Right kidney (tissue), 1 donor: Measurements from ENCODE around the gene PREX1.

ENCODE experiments used
- DNase-seq: peaks from one replicate; pipeline ENCODE4 v3.0.0-alpha.2; 2016

The PREX1 gene

DNA sequence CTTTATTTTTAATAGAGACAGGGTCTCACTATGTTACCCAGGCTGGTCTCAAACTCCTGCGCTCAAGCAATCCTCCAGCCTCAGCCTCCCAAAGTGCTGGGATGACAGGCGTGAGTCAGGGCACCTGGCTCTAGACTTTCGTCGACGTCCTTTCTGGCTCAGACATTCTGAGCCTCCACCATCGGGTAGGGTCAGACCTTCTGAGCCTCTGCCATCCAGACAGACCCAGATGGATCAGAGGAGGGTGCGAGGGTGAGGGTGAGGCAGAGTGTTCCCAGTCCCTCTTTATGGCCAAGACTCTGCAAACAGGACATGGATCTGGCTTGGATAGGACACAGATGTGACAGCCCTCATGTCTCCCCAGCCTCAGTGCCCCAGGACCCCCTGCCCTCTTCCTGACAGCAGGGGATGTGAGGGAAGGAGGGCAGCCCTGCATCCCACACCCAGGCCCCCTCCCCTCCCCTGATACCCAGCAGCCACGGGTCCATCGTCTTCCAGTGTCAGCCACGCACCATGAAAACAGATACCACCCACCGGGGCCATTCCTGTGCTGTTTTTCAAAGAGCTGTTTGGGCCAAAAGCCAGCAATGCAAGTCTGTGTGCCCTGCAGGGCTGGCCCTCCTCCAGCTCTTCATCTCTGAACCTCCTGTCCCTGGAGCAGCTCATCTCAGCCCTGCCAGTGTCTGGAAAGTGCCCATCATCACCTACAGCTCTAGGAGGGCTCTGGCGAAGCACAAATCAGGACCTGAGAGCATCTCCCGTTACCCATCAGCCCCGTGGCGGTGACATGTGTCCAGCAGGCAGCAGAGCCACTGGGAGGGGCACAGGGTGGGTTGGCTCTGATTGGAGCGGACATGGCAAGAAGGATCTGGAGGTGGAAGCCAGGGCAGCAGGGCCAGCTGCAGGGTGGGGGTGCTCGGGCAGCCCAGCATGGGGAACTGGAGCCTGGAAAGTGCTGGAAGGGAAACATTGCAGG lies 208.4 kb downstream of the PREX1 start:
- DNase-seq = no peak

GRCh38 chr20:48618631-48619030 lies 209.2 kb downstream of the PREX1 start:
- no peak for DNase-seq

DNA sequence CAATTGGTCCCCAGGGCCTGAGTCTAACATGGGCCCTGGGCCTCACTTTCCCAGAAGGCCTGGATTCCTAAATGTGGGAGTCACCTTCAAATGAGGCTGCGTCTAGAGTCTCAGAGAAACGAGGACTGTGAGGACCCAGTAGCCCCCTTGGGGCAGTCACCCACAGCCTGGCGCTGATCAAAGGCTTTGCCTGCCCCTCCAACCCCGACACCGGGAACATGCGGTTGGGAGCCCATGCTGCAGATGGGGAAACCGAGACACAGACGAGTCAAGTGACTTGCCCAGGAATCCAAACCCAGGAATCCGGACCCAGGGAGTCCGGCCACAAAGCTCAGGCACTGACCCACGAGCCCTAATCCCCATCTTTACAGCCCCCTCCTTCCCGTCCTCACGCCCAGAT lies 209.7 kb downstream of the PREX1 start:
- no peak for DNase-seq

- no peak for DNase-seq
Observed at GRCh38 chr20:48617481-48617880, 210.3 kb downstream of the PREX1 start.

GRCh38 chr20:48616481-48616880 lies 211.3 kb downstream of the PREX1 start:
- DNase-seq = no peak

DNA sequence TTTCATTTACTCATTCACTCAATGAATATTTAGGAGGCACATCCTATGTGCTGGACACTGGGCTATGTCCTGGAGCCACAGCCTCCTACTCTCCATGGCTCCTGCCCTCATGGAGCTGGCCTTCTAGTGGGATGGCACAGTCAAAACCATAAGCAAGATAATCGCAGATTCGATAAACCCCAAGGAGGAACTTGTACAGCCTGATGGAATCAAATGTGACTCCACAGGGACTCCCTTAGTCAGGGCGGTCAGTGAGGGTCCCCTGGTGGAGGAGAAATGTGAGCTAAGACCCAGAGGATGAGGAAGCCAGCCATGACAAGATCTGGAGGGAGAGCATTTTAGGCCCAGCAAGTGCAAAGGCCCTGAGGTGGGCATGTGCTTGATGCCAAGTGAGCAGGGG lies 211.9 kb downstream of the PREX1 start:
- DNase-seq = no peak

- DNase-seq = no peak
Observed at GRCh38 chr20:48614593-48615274, 213.1 kb downstream of the PREX1 start.

DNA sequence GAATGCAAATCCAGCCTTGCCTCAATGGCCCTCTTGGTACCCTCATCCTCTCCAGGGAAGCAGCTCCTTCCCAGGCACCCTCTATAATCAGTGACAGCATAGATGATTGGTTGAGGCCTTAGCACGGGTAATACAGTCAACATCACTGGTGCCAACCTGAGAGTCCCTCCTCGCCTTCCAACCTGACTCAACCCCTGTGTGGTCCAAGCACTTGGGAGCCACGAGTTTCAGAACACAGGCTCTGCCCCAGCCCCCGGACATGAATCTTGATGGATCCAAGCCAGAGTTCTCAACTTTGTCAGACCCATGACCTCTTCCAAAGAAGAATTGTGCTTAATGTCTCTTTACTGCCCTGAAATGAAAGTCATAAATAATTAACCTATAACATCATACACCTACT lies 213.9 kb downstream of the PREX1 start:
- no peak for DNase-seq

GRCh38 chr20:48612335-48612734 lies 215.5 kb downstream of the PREX1 start:
- DNase-seq = no peak

DNA sequence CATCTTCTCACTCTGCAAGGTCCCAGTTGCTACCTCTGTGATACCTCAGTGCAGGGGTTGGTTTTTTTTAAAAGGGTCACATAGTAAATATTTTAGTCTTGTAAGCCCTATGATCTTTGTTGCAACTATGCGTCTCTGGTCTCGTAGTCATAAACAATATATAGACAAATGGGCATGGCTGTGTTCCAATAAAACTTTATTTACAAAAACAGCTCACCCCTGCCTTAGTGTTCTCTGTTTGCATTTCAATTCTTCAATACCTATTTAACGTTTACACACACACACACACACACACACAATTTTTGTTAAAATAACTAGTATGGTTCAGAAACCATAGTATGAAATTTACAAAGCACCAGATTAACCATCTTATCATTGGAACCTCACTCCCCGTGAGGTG lies 216.8 kb downstream of the PREX1 start:
- DNase-seq = no peak

DNA sequence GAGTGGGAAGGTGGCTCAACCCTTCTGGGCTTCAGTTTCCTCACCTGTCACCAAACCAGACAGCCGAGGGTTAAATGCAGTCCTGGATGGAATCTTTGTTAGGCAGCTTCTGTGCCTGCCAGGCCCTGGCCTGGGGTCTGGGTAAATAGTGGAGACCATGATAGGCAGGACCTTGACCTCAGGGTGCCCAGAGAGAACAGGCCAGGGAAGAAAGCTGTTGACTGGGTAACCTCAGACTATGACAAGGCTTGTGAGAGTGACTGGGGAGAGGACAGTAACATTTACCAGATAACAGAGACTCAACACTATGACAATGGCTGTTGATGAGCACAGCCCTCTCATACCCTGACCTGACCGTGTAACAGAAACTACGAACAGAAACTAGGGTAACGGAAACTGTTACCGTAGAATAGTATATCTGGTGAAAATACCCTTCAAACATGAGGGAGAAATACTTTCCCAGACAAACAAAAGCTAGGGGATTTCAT lies 218.3 kb downstream of the PREX1 start:
- DNase-seq = no peak

DNA sequence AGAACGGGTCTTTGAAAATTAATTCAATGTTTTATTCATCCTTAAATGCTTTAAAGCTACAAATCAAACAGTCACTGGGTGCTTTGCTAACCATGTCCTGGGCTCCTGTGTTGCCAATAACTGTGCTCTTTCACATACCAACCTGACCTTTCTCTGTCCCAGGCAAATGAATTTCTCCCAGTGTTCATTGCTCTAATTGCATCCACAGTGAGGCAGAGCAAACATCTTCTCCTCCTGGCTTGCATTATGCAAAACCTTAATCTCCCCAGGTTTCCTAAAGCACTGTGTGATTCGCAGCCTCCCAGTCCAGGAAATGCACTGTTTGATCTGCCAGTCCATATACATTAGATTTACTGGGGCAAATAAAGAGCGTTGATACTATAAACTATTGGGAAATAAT lies 219.0 kb downstream of the PREX1 start:
- DNase-seq = no peak

- no peak for DNase-seq
Observed at GRCh38 chr20:48607544-48607865, 220.3 kb downstream of the PREX1 start.

DNA sequence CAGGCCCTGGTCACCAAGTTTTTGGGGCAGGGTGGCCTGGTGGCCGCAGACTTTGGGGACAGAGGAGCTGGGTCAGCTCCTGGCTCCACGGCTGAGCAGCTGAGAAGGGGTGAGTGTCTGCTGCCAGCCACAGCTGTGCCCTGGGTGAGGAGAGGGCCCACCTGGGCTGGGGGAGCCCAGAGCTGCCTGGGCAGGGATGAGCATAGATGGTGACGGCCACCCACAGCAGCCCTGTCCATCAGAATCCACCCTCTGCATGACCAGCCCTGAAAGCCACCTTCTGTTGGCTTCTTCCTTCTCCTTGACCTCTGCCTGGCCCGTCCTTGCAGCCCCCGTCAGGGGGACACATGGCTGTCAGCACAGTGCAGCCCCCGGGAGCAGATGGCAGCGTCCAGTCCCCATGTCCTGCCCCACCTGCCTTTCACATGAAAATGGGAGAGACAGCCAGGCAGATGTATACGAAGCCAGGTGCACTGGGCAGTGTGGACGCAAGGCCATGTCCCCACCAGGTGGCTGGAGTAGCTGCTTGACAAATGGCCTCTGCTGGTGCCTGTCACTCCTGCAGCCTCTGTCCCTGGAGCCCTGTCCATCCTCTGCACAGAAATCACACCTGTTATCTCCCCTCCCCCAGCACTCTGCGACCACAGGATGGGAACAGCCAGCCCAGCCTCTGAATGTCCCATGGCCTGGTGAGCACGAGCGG lies 220.8 kb downstream of the PREX1 start:
- no peak for DNase-seq

- DNase-seq = no peak
Observed at GRCh38 chr20:48606172-48606840, 221.5 kb downstream of the PREX1 start.

DNA sequence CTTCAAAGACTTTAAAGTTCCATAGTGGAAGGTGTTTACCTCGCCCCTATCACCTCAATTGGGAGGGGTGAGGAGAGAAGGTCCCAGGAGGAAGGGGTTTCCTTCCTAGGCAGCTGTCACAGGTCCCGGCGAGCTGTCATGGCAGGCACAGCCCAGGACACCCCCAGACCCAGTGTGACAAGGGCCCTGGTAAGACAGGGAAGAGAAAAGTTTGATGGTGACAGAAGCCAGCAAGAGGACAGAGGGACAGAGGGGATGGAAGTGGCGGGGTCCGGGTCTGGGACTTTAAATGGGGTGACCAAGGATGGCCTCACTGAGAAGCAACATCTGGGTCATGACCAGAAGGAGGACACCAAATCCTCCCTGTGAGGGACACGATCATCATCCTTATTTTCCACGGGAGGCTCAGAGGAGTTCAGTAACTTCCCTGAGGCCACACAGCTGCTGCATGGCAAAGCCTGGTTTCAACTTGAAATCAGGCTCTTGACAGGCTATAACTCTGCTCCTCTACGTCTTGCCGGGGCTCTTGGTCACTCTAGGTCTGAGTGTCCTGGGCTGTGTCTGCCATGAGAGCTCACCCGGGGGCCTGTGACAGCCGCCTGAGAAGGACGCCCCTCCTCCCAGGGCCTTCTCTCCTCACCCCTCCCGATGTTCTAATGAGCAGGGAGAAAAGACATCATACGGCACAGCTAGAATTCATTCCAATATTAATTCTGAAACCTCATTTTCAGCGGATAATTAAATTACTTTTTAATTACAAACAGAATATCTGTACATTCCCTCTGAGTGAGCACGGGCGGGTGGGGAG lies 222.2 kb downstream of the PREX1 start:
- DNase-seq = no peak

DNA sequence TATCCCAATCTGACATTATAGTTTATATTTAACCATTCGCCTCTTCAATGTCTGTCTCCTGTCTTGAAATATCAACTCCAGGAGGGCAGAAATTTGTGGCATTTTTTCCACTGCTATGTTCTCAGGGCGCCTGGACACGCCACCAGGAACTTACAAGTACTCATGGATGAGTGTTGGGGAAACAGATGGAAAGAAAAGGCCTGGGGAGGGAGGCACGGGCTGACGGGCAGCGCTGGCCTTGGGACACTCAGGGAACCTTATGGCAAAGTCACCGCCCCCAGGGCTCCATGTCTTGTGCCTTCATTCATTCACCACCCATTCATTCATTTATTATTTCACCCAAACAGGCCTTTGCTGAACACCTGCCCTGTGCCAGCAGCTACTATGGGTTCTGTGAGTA lies 222.9 kb downstream of the PREX1 start:
- DNase-seq = no peak

DNA sequence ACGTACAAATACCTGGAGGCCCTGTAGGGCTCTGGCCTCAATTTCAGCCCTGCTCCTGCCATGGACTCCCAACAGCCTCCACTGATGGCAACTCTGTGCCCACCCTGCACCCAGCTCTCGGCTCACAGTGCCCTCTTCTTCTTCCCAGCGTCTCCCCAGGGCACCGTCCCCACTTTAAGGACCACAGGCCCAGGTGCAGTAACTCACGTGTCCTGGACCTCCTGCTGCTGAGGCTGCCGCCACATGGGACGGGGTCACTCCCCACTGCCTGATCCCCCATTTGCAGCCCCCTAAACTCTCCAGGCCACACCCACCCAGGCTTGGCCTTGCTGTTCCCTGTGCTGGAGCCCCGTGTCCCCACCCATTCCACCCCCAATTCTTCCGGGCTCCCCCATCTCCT lies 223.4 kb downstream of the PREX1 start:
- DNase-seq = no peak

- no peak for DNase-seq
Observed at GRCh38 chr20:48603819-48604405, 223.9 kb downstream of the PREX1 start.

- DNase-seq = no peak
Observed at GRCh38 chr20:48603116-48603818, 224.5 kb downstream of the PREX1 start.

GRCh38 chr20:48601798-48602197 lies 226.0 kb downstream of the PREX1 start:
- no peak for DNase-seq
